ENCODE measurements around the gene PCSK1.

DNA sequence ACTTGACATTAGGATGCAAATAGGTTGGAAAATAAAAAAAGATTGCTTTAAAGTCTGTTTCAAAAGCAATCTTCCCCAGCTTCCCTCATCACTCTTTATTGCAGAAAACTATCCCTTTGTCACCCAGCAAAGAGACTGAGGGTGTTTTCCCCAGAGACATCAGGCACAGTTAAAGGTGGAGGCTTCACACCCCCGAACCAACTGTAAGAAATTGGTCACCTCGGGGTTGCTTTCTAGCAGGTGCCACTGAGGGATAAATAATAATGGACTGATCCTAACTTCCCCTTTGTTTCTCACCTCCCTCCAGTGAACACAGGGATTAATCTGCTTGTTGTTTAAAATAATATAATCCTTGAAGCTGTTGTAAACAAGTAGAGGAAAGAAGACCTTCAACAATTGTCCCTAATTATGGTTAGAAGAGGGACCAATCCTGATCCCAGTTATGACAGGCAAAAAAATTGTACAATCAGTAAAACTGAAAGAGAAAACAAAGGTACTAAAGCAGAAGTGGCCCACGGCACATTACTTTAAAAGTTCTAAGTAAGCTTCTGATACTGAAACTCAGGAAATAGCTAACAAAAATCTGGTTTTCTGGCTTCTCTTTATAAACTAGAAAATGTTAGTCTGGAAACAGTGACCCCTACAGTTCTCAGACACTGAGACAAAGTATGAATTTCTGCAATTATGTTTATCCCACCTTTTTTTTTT lies 6.6 kb upstream of the PCSK1 start:
- TF ChIP-seq, protein P1, sequence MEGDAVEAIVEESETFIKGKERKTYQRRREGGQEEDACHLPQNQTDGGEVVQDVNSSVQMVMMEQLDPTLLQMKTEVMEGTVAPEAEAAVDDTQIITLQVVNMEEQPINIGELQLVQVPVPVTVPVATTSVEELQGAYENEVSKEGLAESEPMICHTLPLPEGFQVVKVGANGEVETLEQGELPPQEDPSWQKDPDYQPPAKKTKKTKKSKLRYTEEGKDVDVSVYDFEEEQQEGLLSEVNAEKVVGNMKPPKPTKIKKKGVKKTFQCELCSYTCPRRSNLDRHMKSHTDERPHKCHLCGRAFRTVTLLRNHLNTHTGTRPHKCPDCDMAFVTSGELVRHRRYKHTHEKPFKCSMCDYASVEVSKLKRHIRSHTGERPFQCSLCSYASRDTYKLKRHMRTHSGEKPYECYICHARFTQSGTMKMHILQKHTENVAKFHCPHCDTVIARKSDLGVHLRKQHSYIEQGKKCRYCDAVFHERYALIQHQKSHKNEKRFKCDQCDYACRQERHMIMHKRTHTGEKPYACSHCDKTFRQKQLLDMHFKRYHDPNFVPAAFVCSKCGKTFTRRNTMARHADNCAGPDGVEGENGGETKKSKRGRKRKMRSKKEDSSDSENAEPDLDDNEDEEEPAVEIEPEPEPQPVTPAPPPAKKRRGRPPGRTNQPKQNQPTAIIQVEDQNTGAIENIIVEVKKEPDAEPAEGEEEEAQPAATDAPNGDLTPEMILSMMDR (IDR thresholded peaks at IDR 0.05), result no peak
- no peak for TF ChIP-seq POLR2A (IDR thresholded peaks at IDR 0.05)
